PC-3 (cell line): ENCODE measurements around the gene NR1H4.

Experiments used
- EZH2 ChIP-seq: fragments of 300-600 bp; sonication (generic); IDR thresholded peaks from one replicate; pipeline ENCODE4 v1.6.1; 2017; ENCODE audit warnings: antibody characterized with exemption, mild to moderate bottlenecking, low read length; ENCODE audit not compliant: unreplicated experiment
- EZH2phosphoT487 ChIP-seq: fragments of 300-600 bp; sonication (generic); IDR thresholded peaks from 2 replicates; pipeline ENCODE4 v1.6.1; 2018; ENCODE audit warnings: mild to moderate bottlenecking, antibody characterized with exemption, low read length, borderline replicate concordance
- TF ChIP-seq, protein P1 (sequence below): fragments of 300-600 bp; sonication (generic); conservative IDR thresholded peaks from 2 replicates; pipeline ENCODE4 v1.5.1; 2017; ENCODE audit warnings: antibody characterized with exemption, low read depth, mild to moderate bottlenecking, low read length

DNA sequence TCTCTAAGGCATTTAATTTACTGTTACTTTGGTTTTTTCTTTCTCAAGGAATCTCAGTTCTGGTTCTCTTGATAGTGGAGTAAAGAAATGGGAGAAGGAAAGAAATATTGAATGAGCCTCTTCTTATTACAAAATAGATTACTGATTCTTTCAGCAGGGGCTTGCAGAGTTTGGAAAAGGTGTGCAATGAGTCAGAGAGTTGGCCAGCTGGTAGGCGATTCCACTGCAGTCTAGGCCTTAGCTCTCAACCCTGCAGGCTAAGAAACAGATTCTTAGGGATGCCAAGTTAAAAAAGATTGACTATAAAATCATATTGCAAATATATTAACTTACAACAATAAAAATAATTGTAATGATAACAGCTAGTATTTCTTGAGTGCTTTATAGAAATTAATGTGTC is 25.8 kb downstream of the NR1H4 start:
- TF ChIP-seq EZH2 (no peak), EZH2phosphoT487 (no peak)
- TF ChIP-seq, protein P1, sequence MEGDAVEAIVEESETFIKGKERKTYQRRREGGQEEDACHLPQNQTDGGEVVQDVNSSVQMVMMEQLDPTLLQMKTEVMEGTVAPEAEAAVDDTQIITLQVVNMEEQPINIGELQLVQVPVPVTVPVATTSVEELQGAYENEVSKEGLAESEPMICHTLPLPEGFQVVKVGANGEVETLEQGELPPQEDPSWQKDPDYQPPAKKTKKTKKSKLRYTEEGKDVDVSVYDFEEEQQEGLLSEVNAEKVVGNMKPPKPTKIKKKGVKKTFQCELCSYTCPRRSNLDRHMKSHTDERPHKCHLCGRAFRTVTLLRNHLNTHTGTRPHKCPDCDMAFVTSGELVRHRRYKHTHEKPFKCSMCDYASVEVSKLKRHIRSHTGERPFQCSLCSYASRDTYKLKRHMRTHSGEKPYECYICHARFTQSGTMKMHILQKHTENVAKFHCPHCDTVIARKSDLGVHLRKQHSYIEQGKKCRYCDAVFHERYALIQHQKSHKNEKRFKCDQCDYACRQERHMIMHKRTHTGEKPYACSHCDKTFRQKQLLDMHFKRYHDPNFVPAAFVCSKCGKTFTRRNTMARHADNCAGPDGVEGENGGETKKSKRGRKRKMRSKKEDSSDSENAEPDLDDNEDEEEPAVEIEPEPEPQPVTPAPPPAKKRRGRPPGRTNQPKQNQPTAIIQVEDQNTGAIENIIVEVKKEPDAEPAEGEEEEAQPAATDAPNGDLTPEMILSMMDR: no peak
